Testis (tissue), 2 donors: ENCODE data around the gene SH3BGR.

Source experiments
- POLR2A ChIP-seq: fragments of 450-650 bp; IDR thresholded peaks from one replicate; pipeline ENCODE4 v1.6.1; 2017; ENCODE audit warnings: antibody characterized with exemption, mild to moderate bottlenecking, moderate library complexity
- TF ChIP-seq, protein P1 (sequence below), 3 experiments: fragments of 450-650 bp in 2 of 3; fragments of 200-600 bp in 1 of 3; sonication (generic) in 1 of 3; IDR thresholded peaks; one replicate each; pipeline ENCODE4 v1.5.1; 2016 to 2019; ENCODE audit warnings: antibody characterized with exemption in 3 of 3, mild to moderate bottlenecking in 2 of 3, moderate library complexity in 1 of 3

DNA sequence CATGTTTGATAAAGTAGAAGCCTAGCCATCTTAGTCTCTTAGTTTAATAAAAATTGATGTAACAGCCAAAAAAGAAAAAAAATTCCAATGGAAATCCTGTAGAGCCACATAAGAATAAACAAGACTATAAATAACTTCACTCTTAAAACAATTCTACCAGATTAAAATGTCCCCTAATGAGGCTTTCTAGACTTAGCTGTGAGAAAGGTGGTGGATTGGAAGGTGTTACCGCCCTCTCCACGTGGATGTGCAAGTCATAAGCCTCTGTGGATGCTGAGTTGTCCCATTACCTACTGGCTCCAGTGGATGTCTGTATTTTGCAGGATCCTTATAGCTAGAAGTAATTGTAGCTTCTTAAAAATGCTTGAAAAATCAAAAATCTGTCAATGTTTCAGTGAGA is 20.8 kb upstream of the SH3BGR start:
- TF ChIP-seq, protein P1, sequence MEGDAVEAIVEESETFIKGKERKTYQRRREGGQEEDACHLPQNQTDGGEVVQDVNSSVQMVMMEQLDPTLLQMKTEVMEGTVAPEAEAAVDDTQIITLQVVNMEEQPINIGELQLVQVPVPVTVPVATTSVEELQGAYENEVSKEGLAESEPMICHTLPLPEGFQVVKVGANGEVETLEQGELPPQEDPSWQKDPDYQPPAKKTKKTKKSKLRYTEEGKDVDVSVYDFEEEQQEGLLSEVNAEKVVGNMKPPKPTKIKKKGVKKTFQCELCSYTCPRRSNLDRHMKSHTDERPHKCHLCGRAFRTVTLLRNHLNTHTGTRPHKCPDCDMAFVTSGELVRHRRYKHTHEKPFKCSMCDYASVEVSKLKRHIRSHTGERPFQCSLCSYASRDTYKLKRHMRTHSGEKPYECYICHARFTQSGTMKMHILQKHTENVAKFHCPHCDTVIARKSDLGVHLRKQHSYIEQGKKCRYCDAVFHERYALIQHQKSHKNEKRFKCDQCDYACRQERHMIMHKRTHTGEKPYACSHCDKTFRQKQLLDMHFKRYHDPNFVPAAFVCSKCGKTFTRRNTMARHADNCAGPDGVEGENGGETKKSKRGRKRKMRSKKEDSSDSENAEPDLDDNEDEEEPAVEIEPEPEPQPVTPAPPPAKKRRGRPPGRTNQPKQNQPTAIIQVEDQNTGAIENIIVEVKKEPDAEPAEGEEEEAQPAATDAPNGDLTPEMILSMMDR (IDR thresholded peaks at IDR 0.05) = no peak
- TF ChIP-seq POLR2A = no peak
